Gastroesophageal sphincter (tissue), 3 donors: Measurements from ENCODE around the gene PRPF6.

Source experiments
- EP300 ChIP-seq: sonication (generic); formaldehyde crosslinking; IDR thresholded peaks from one replicate; pipeline ENCODE4 v1.6.1; 2017; ENCODE audit warnings: antibody characterized with exemption, mild to moderate bottlenecking
- POLR2AphosphoS5 ChIP-seq: sonication (generic); formaldehyde crosslinking; IDR thresholded peaks from one replicate; pipeline ENCODE4 v1.6.1; 2017; ENCODE audit warnings: antibody characterized with exemption
- TF ChIP-seq, protein P1 (sequence below), 4 experiments: fragments of 200-600 bp in 2 of 4; fragments of 450-650 bp in 2 of 4; sonication (generic) in 1 of 4; IDR thresholded peaks; one replicate each; pipeline ENCODE4 v1.5.1; 2017 to 2019; ENCODE audit warnings: antibody characterized with exemption in 4 of 4, mild to moderate bottlenecking in 2 of 4, moderate library complexity in 2 of 4

DNA sequence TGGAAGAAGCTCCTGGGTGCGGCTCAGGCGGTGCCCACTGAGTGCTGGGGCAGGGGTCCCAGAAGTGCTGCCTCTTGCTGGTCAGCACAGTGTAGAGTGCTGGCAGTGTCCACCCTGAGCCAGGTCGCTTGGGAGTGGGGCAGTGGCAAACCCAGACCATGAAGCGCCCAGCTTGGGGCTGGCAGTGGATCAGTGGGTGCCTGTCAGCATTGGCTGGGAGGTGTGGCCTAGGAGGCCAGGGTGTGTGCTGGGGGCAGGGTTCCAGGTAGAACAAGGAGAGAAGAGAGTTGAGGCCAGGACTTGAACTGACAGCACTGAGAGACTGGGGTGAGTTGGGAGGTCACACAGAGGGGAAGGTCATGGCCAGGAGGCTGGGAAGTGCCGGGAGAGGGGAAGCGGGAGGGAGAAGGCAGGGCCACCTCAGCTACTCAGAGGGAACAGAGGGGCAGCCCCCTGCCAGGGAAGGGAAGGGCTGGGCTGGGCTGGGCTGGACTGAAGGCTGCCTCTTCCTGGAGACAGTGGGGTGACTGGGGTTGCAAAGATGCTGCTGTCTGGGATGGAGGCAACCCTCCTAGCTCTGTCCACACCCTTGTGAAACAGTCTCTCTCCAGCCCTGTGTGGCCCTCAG, 86.2 kb downstream of the PRPF6 start:
- TF ChIP-seq, protein P1, sequence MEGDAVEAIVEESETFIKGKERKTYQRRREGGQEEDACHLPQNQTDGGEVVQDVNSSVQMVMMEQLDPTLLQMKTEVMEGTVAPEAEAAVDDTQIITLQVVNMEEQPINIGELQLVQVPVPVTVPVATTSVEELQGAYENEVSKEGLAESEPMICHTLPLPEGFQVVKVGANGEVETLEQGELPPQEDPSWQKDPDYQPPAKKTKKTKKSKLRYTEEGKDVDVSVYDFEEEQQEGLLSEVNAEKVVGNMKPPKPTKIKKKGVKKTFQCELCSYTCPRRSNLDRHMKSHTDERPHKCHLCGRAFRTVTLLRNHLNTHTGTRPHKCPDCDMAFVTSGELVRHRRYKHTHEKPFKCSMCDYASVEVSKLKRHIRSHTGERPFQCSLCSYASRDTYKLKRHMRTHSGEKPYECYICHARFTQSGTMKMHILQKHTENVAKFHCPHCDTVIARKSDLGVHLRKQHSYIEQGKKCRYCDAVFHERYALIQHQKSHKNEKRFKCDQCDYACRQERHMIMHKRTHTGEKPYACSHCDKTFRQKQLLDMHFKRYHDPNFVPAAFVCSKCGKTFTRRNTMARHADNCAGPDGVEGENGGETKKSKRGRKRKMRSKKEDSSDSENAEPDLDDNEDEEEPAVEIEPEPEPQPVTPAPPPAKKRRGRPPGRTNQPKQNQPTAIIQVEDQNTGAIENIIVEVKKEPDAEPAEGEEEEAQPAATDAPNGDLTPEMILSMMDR (IDR thresholded peaks at IDR 0.05): no peak
- TF ChIP-seq POLR2AphosphoS5: no peak
- no peak for TF ChIP-seq EP300
